ENCODE results near the gene CMTM5.
"Not testable (repeated sequence)": the region's sequence is repeated elsewhere in the genome, so short reads cannot be mapped to it uniquely, and the experiment has no call there.

Gene CMTM5

DNA sequence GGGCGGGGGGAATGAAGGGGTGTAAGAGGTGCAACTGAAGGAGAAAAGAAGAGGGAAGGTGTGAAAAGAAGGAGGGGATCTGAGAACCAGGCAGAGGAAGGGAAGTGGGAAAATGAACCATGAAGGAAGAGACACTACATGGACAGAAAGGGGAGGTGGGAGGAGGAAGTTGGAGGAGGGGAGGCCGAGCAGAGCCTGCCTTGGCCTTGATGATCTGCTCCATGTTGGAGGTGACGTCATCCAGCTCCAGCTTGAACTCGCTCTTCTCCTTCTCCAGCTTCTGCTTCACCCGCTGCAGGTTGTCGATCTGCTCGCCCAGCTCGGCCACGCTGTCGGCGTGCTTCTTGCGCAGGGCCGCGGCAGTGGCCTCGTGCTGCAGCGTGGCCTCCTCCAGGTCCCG, 42.8 kb downstream of the CMTM5 start:
- H3K36me3 ChIP-seq (ENCODE audit: control insufficient read depth, insufficient read depth, low read length); H3K4me1 ChIP-seq (ENCODE audit: control insufficient read depth, insufficient read depth, low read length); H3K27ac ChIP-seq (ENCODE audit: low read depth, low read length); H3K9ac ChIP-seq (ENCODE audit: low read length); H3K4me3 ChIP-seq (ENCODE audit: low read depth, low read length); H3K9me3 ChIP-seq (ENCODE audit: control insufficient read depth, insufficient read depth, low read depth, low read length): not testable (repeated sequence)
- peaks cover 20% of the 10 kb centered on the region; the same call in 1 of the 2 replicates for H3K27me3 ChIP-seq (ENCODE audit: control insufficient read depth, insufficient read depth, low read length)

- no peak overlapping the region for H3K27ac ChIP-seq (ENCODE audit: low read depth, low read length)
- no peak overlapping the region for H3K9ac ChIP-seq (ENCODE audit: low read length)
- H3K36me3 ChIP-seq (ENCODE audit: control insufficient read depth, insufficient read depth, low read length), result no peaks in the 10 kb centered on the region
- no peaks in the 10 kb centered on the region for H3K9me3 ChIP-seq (ENCODE audit: control insufficient read depth, insufficient read depth, low read depth, low read length)
- peaks cover 19% of the 10 kb centered on the region; the same call in 1 of the 2 replicates for H3K27me3 ChIP-seq (ENCODE audit: control insufficient read depth, insufficient read depth, low read length)
- H3K4me3 ChIP-seq (ENCODE audit: low read depth, low read length), result no peak overlapping the region
- no peaks in the 10 kb centered on the region for H3K4me1 ChIP-seq (ENCODE audit: control insufficient read depth, insufficient read depth, low read length)
These were observed 44.7 kb downstream of the CMTM5 start for GRCh38 chr14:23421594-23421993.

GRCh38 chr14:23423657-23424056, 46.8 kb downstream of the CMTM5 start:
- H3K36me3 ChIP-seq (ENCODE audit: control insufficient read depth, insufficient read depth, low read length), result no peaks in the 10 kb centered on the region
- no peak overlapping the region for H3K9ac ChIP-seq (ENCODE audit: low read length)
- no peaks in the 10 kb centered on the region for H3K9me3 ChIP-seq (ENCODE audit: control insufficient read depth, insufficient read depth, low read depth, low read length)
- H3K4me3 ChIP-seq (ENCODE audit: low read depth, low read length), result no peak overlapping the region
- H3K4me1 ChIP-seq (ENCODE audit: control insufficient read depth, insufficient read depth, low read length), result no peaks in the 10 kb centered on the region
- H3K27ac ChIP-seq (ENCODE audit: low read depth, low read length), result no peak overlapping the region
- peaks cover 33% of the 10 kb centered on the region for H3K27me3 ChIP-seq (ENCODE audit: control insufficient read depth, insufficient read depth, low read length)

DNA sequence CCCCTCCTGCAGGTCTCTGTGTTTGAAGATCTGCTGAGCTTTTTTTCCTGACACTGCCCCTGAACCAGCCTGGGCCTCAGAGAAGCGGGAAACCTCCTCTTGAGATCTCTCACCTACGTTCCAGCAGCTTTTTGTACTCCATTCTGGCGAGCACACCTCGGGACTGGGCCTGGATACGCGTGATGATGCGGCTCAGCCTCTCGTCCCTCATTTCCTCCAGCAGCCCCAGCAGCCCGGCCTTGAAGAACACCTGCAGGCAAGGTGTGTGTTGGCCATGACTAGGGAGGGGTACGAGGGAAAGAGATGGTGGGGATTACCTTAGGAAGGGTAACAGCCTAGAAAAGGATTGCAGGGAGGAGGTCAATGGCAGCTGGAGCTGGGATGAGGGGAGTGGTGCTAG, 48.3 kb downstream of the CMTM5 start:
- Histone ChIP-seq H3K36me3 (ENCODE audit: control insufficient read depth, insufficient read depth, low read length) (no peaks in the 10 kb centered on the region), H3K27me3 (ENCODE audit: control insufficient read depth, insufficient read depth, low read length) (peaks cover 28% of the 10 kb centered on the region), H3K9ac (ENCODE audit: low read length) (no peak overlapping the region), H3K4me1 (ENCODE audit: control insufficient read depth, insufficient read depth, low read length) (no peaks in the 10 kb centered on the region), H3K27ac (ENCODE audit: low read depth, low read length) (no peak overlapping the region), H3K4me3 (ENCODE audit: low read depth, low read length) (no peak overlapping the region), H3K9me3 (ENCODE audit: control insufficient read depth, insufficient read depth, low read depth, low read length) (no peaks in the 10 kb centered on the region)

DNA sequence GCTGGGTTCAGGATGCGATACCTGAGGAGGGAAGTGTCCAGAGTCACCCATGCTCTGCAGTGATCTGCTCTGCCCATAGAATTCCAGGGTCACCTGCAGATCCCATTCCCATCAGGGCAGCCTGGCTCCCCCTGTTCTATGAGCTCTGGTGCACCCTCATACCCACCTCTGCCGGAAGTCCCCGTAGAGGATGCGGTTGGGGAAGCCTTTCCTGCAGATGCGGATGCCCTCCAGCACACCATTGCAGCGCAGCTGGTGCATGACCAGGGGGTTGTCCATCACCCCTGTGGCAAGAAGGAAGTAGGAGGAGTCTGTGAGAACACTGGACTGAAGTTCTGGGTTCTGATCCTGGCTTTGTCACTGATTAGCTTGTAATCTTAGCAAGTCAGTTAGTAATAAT, 49.0 kb downstream of the CMTM5 start:
- H3K36me3 ChIP-seq (ENCODE audit: control insufficient read depth, insufficient read depth, low read length); H3K4me3 ChIP-seq (ENCODE audit: low read depth, low read length); H3K9me3 ChIP-seq (ENCODE audit: control insufficient read depth, insufficient read depth, low read depth, low read length); H3K4me1 ChIP-seq (ENCODE audit: control insufficient read depth, insufficient read depth, low read length); H3K27ac ChIP-seq (ENCODE audit: low read depth, low read length); H3K9ac ChIP-seq (ENCODE audit: low read length): not testable (repeated sequence)
- H3K27me3 ChIP-seq (ENCODE audit: control insufficient read depth, insufficient read depth, low read length), result peaks cover 23% of the 10 kb centered on the region

- Histone ChIP-seq H3K27ac (ENCODE audit: low read depth, low read length) (no peak overlapping the region), H3K9ac (ENCODE audit: low read length) (no peak overlapping the region), H3K9me3 (ENCODE audit: control insufficient read depth, insufficient read depth, low read depth, low read length) (no peaks in the 10 kb centered on the region), H3K27me3 (ENCODE audit: control insufficient read depth, insufficient read depth, low read length) (peaks cover 29% of the 10 kb centered on the region), H3K4me3 (ENCODE audit: low read depth, low read length) (no peak overlapping the region), H3K4me1 (ENCODE audit: control insufficient read depth, insufficient read depth, low read length) (no peaks in the 10 kb centered on the region), H3K36me3 (ENCODE audit: control insufficient read depth, insufficient read depth, low read length) (no peaks in the 10 kb centered on the region)
These were observed 52.0 kb downstream of the CMTM5 start for GRCh38 chr14:23428686-23429495.
